Liver (tissue), 3 donors: ENCODE measurements around the gene RNF133.

Source experiments
- CTCF ChIP-seq: fragments of 150-350 bp; IDR thresholded peaks from 2 replicates; pipeline ENCODE4 v1.5.1; 2017; ENCODE audit warnings: improper control_type of control experiment, low read depth, low read length; ENCODE audit not compliant: missing input control
- EGR1 ChIP-seq, 2 donors: IDR thresholded peaks; 2 replicates each; pipeline ENCODE4 v1.6.1; 2016 to 2018; ENCODE audit warnings: antibody characterized with exemption in 2 of 2, low read depth in 2 of 2
- TAF1 ChIP-seq: conservative IDR thresholded peaks from 2 replicates; pipeline ENCODE4 v1.6.1; 2016; ENCODE audit warnings: antibody characterized with exemption, mild to moderate bottlenecking
- YY1 ChIP-seq: IDR thresholded peaks from 2 replicates; pipeline ENCODE4 v1.6.1; 2016; ENCODE audit warnings: antibody characterized with exemption, mild to moderate bottlenecking
- TF ChIP-seq, protein P1 (sequence below): IDR thresholded peaks from 2 replicates; pipeline ENCODE4 v1.6.1; 2016; ENCODE audit warnings: antibody characterized with exemption, mild to moderate bottlenecking
- donor health status: healthy.
- donor health status: healthy.

GRCh38 chr7:122727354-122727753, 28.4 kb upstream of the RNF133 start:
- no peak for TF ChIP-seq CTCF
- no peak for TF ChIP-seq TAF1
- TF ChIP-seq, protein P1, sequence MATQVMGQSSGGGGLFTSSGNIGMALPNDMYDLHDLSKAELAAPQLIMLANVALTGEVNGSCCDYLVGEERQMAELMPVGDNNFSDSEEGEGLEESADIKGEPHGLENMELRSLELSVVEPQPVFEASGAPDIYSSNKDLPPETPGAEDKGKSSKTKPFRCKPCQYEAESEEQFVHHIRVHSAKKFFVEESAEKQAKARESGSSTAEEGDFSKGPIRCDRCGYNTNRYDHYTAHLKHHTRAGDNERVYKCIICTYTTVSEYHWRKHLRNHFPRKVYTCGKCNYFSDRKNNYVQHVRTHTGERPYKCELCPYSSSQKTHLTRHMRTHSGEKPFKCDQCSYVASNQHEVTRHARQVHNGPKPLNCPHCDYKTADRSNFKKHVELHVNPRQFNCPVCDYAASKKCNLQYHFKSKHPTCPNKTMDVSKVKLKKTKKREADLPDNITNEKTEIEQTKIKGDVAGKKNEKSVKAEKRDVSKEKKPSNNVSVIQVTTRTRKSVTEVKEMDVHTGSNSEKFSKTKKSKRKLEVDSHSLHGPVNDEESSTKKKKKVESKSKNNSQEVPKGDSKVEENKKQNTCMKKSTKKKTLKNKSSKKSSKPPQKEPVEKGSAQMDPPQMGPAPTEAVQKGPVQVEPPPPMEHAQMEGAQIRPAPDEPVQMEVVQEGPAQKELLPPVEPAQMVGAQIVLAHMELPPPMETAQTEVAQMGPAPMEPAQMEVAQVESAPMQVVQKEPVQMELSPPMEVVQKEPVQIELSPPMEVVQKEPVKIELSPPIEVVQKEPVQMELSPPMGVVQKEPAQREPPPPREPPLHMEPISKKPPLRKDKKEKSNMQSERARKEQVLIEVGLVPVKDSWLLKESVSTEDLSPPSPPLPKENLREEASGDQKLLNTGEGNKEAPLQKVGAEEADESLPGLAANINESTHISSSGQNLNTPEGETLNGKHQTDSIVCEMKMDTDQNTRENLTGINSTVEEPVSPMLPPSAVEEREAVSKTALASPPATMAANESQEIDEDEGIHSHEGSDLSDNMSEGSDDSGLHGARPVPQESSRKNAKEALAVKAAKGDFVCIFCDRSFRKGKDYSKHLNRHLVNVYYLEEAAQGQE: no peak
- TF ChIP-seq EGR1 (IDR thresholded peaks at IDR 0.05; ENCODE audit: low read depth in 2 of 2): no peak
- no peak for TF ChIP-seq YY1
